ENCODE results near the gene ADGRG1. TPM values are rescaled to one million over a fixed set of nuclear protein-coding genes. Genes with fewer than 3 reads are reported as not detected.

The ADGRG1 gene
- total and polyA plus RNA-seq, 2 donors (not counting 1 experiment from before 2014, with no cell fraction given) = 0.20 to 0.61 TPM

GRCh38 chr16:57652695-57653471 lies 24.5 kb downstream of the ADGRG1 start:
- Mint-ChIP-seq H3K27ac (no peak overlapping the region), H3K9me3 (ENCODE audit: insufficient read depth) (no peaks in the 10 kb centered on the region), H3K4me1 (peaks cover 13% of the 10 kb centered on the region), H3K27me3 (peaks cover 5% of the 10 kb centered on the region), H3K4me3 (no peak overlapping the region)
- no peak overlapping the region for H2AFZ ChIP-seq (ENCODE audit: insufficient read depth, low read depth, low read length, poor library complexity, severe bottlenecking)
- peaks cover 0 to 5% (median 0%) of the 10 kb centered on the region in 3 donors for H3K9me3 ChIP-seq (ENCODE audit: control extremely low read depth in 1 of 3, control insufficient read depth in 2 of 3, insufficient read depth in 1 of 3, low read length in 2 of 3)
- H3K79me2 ChIP-seq (ENCODE audit: control insufficient read depth, insufficient read depth, low read length) = no peaks in the 10 kb centered on the region
- H3K4me3 ChIP-seq (ENCODE audit: control extremely low read depth in 1 of 5, extremely low read depth in 1 of 5, insufficient read depth in 1 of 5, low read depth in 2 of 5, low read length in 4 of 5) = no peak overlapping the region
- ChIA-PET POLR2A (no interaction called here), CTCF (interaction anchor here (0.9 kb wide), 1 partner anchor 57 kb away, joined by 3 read pairs; no protein-coding TSS in a partner anchor)
- ATAC-seq (ENCODE audit: low read depth) = no peak
- 90% methylated on average over 15 of the region's 23 CpGs for WGBS (ENCODE audit: insufficient coverage)
- no peak for DNase-seq
- no peak overlapping the region for H3K4me2 ChIP-seq (replicated peaks; ENCODE audit: low read depth, low read length, poor library complexity, severe bottlenecking)
- TF ChIP-seq EZH2 (IDR thresholded peaks at IDR 0.05; ENCODE audit: borderline replicate concordance, insufficient read depth, low read depth, low read length, poor library complexity, severe bottlenecking) (no peak), CTCF (IDR thresholded peaks at IDR 0.05) (no peak)
- no peaks in the 10 kb centered on the region for H4K20me1 ChIP-seq (ENCODE audit: control insufficient read depth, insufficient read depth, low read length, poor library complexity, severe bottlenecking)
- intact Hi-C loops (cut with micrococcal nuclease) = no loop called here
- H3K27me3 ChIP-seq (replicated peaks in 1 of 4; ENCODE audit: control extremely low read depth in 1 of 4, control insufficient read depth in 3 of 4, insufficient read depth in 4 of 4, low read length in 3 of 4) = no peaks in the 10 kb centered on the region
- H3K4me1 ChIP-seq (ENCODE audit: control insufficient read depth in 2 of 2, insufficient read depth in 2 of 2, low read length in 2 of 2) = peaks cover 9 to 11% of the 10 kb centered on the region in 2 donors
- no peak overlapping the region for H3K9ac ChIP-seq (ENCODE audit: low read length)
- no peak overlapping the region for H3K27ac ChIP-seq (ENCODE audit: low read length in 2 of 2)
- H3K36me3 ChIP-seq (replicated peaks in 1 of 2; ENCODE audit: control extremely low read depth in 1 of 2, control insufficient read depth in 1 of 2, extremely low read depth in 1 of 2, insufficient read depth in 2 of 2, low read length in 1 of 2) = no peaks in the 10 kb centered on the region

DNA sequence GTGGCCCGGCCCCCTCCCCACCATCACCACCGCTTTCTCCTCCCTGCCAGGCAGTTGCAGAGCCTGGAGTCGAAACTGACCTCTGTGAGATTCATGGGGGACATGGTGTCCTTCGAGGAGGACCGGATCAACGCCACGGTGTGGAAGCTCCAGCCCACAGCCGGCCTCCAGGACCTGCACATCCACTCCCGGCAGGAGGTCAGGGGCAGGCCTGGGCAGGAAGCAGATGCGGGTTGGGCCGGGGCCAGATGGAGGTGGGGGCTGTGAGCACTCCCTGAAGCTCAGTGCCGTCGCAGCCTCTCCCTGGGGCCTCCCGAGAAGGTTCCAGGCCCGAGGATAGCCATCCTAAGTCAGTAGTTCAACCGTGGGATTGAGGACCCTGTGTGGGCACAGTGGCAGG lies 25.5 kb downstream of the ADGRG1 start:
- no peak for TF ChIP-seq EZH2 (IDR thresholded peaks at IDR 0.05; ENCODE audit: borderline replicate concordance, insufficient read depth, low read depth, low read length, poor library complexity, severe bottlenecking)
- no peak for TF ChIP-seq CTCF (IDR thresholded peaks at IDR 0.05)
- Histone ChIP-seq H4K20me1 (ENCODE audit: control insufficient read depth, insufficient read depth, low read length, poor library complexity, severe bottlenecking) (no peaks in the 10 kb centered on the region), H3K9ac (ENCODE audit: low read length) (no peak overlapping the region), H3K4me3 (ENCODE audit: control extremely low read depth in 1 of 5, extremely low read depth in 1 of 5, insufficient read depth in 1 of 5, low read depth in 2 of 5, low read length in 4 of 5) (no peak overlapping the region), H3K27me3 (replicated peaks in 1 of 4; ENCODE audit: control extremely low read depth in 1 of 4, control insufficient read depth in 3 of 4, insufficient read depth in 4 of 4, low read length in 3 of 4) (no peaks in the 10 kb centered on the region), H3K9me3 (ENCODE audit: control extremely low read depth in 1 of 3, control insufficient read depth in 2 of 3, insufficient read depth in 1 of 3, low read length in 2 of 3) (peaks cover 0 to 2% (median 0%) of the 10 kb centered on the region in 3 donors), H3K4me2 (replicated peaks; ENCODE audit: low read depth, low read length, poor library complexity, severe bottlenecking) (no peak overlapping the region), H3K79me2 (ENCODE audit: control insufficient read depth, insufficient read depth, low read length) (no peaks in the 10 kb centered on the region), H3K4me1 (ENCODE audit: control insufficient read depth in 2 of 2, insufficient read depth in 2 of 2, low read length in 2 of 2) (peaks cover 0 to under 1% of the 10 kb centered on the region in 2 donors), H3K27ac (ENCODE audit: low read length in 2 of 2) (no peak overlapping the region), H2AFZ (ENCODE audit: insufficient read depth, low read depth, low read length, poor library complexity, severe bottlenecking) (no peak overlapping the region), H3K36me3 (replicated peaks in 1 of 2; ENCODE audit: control extremely low read depth in 1 of 2, control insufficient read depth in 1 of 2, extremely low read depth in 1 of 2, insufficient read depth in 2 of 2, low read length in 1 of 2) (no peaks in the 10 kb centered on the region)
- Mint-ChIP-seq H3K9me3 (ENCODE audit: insufficient read depth) (no peaks in the 10 kb centered on the region), H3K4me1 (peaks cover 2% of the 10 kb centered on the region), H3K4me3 (no peak overlapping the region), H3K27ac (no peak overlapping the region), H3K27me3 (peaks cover 5% of the 10 kb centered on the region)
- 26% methylated on average over 16 of the region's 16 CpGs for WGBS (ENCODE audit: insufficient coverage)
- intact Hi-C loops (cut with micrococcal nuclease) = no loop called here
- no peak for DNase-seq
- no peak for ATAC-seq (ENCODE audit: low read depth)
- ChIA-PET CTCF (no interaction called here), POLR2A (no interaction called here)

Measured in B cell (primary cell).